Hepatocyte (in vitro differentiated cells): ENCODE measurements around the gene GCLM. TPM values are rescaled to one million over a fixed set of nuclear protein-coding genes. Genes with fewer than 3 reads are reported as not detected.

Experiments
- DNase-seq: peaks from one replicate; pipeline ENCODE4 v3.0.0-alpha.2; 2016; ENCODE audit warnings: low spot score
- H2AFZ ChIP-seq: fragments of 200-600 bp; sonication (generic); 2 replicates; pipeline ENCODE4 v1.6.0; 2016; ENCODE audit warnings: antibody characterized with exemption, mild to moderate bottlenecking
- H3K27ac ChIP-seq: fragments of 200-600 bp; sonication (generic); 2 replicates; pipeline ENCODE4 v1.5.1; 2016; ENCODE audit warnings: mild to moderate bottlenecking
- H3K27me3 ChIP-seq: fragments of 200-600 bp; sonication (generic); 2 replicates; pipeline ENCODE4 v1.6.1; 2016
- H3K36me3 ChIP-seq: fragments of 200-600 bp; sonication (generic); replicated peaks from 2 replicates; pipeline ENCODE4 v1.5.1; 2016; ENCODE audit warnings: low read depth; ENCODE audit not compliant: insufficient read depth
- H3K4me1 ChIP-seq: fragments of 200-600 bp; sonication (generic); 2 replicates; pipeline ENCODE4 v1.5.1; 2016; ENCODE audit warnings: mild to moderate bottlenecking, moderate library complexity; ENCODE audit not compliant: insufficient read depth
- H3K4me2 ChIP-seq: fragments of 200-600 bp; sonication (generic); 2 replicates; pipeline ENCODE4 v1.6.0; 2016
- H3K4me3 ChIP-seq: fragments of 200-600 bp; sonication (generic); 2 replicates; pipeline ENCODE4 v1.5.1; 2016; ENCODE audit warnings: mild to moderate bottlenecking
- H3K79me2 ChIP-seq: fragments of 200-600 bp; sonication (generic); 2 replicates; pipeline ENCODE4 v1.6.0; 2017; ENCODE audit warnings: mild to moderate bottlenecking
- H3K9me2 ChIP-seq: fragments of 200-600 bp; sonication (generic); replicated peaks from 2 replicates; pipeline ENCODE4 v1.6.0; 2017; ENCODE audit warnings: mild to moderate bottlenecking; ENCODE audit not compliant: insufficient read depth
- H3K9me3 ChIP-seq: fragments of 200-600 bp; sonication (generic); 2 replicates; pipeline ENCODE4 v1.5.1; 2016; ENCODE audit warnings: low read depth, mild to moderate bottlenecking
- H4K20me1 ChIP-seq: fragments of 200-600 bp; sonication (generic); 2 replicates; pipeline ENCODE4 v1.6.0; 2016; ENCODE audit warnings: mild to moderate bottlenecking; ENCODE audit not compliant: insufficient read depth, poor library complexity, severe bottlenecking
- CTCF ChIP-seq: fragments of 200-600 bp; sonication (generic); IDR thresholded peaks from 2 replicates; pipeline ENCODE4 v1.5.1; 2016; ENCODE audit warnings: antibody characterized with exemption, mild to moderate bottlenecking; ENCODE audit not compliant: poor library complexity
- EZH2 ChIP-seq: fragments of 200-600 bp; sonication (generic); IDR thresholded peaks from 2 replicates; pipeline ENCODE4 v1.6.1; 2016; ENCODE audit warnings: antibody characterized with exemption, mild to moderate bottlenecking, borderline replicate concordance
- EZH2phosphoT487 ChIP-seq: fragments of 200-600 bp; sonication (generic); IDR thresholded peaks from one replicate; pipeline ENCODE4 v1.6.1; 2018; ENCODE audit warnings: antibody characterized with exemption, mild to moderate bottlenecking, low read depth, moderate library complexity; ENCODE audit not compliant: unreplicated experiment, severe bottlenecking
- WGBS: methylation state at CpG from one replicate; pipeline ENCODE4 v1.1.6; 2016; ENCODE audit warnings: low lambda C conversion rate; ENCODE audit errors: missing lambda C conversion rate; 5-methylcytosine and 5-hydroxymethylcytosine counted together
- polyA plus RNA-seq: library from polyadenylated mRNA; unstranded; fragments of >200 nt; fragmentation: Nextera tagmentation; extraction: Ambion mirVana; gene quantifications from 2 replicates; pipeline ENCODE4 v1.2.1, GENCODE V29; 2016
- total RNA-seq: library from RNA; depleted of rRNA; stranded (reverse); fragments of >200 nt; gene quantifications from 2 replicates; pipeline ENCODE4 v1.2.3, GENCODE V29; 2014

The GCLM gene
- total and polyA plus RNA-seq, 2 experiments from 2014 or later: 10.7 to 15.3 TPM

GRCh38 chr1:93842750-93843500 is 66.3 kb downstream of the GCLM start:
- H3K27ac ChIP-seq: no peak overlapping the region
- no peak for DNase-seq
- no peaks in the 10 kb centered on the region for H3K9me3 ChIP-seq
- TF ChIP-seq CTCF: no peak
- TF ChIP-seq EZH2phosphoT487: no peak
- TF ChIP-seq EZH2: no peak
- no peaks in the 10 kb centered on the region for H3K79me2 ChIP-seq
- H3K4me3 ChIP-seq: no peak overlapping the region
- no peaks in the 10 kb centered on the region for H4K20me1 ChIP-seq
- peaks cover 13% of the 10 kb centered on the region for H3K4me1 ChIP-seq
- no peaks in the 10 kb centered on the region for H3K27me3 ChIP-seq
- H3K36me3 ChIP-seq: no peaks in the 10 kb centered on the region
- WGBS: 88% methylated on average over 5 of the region's 5 CpGs
- H3K9me2 ChIP-seq: no peaks in the 10 kb centered on the region
- no peak overlapping the region for H2AFZ ChIP-seq
- no peak overlapping the region for H3K4me2 ChIP-seq

- Histone ChIP-seq H3K36me3 (no peaks in the 10 kb centered on the region), H3K27me3 (no peaks in the 10 kb centered on the region), H3K9me2 (no peaks in the 10 kb centered on the region), H3K4me2 (no peak overlapping the region), H3K4me3 (no peak overlapping the region), H3K27ac (no peak overlapping the region), H3K9me3 (no peaks in the 10 kb centered on the region), H3K4me1 (peaks cover 13% of the 10 kb centered on the region), H4K20me1 (no peaks in the 10 kb centered on the region), H3K79me2 (no peaks in the 10 kb centered on the region), H2AFZ (no peak overlapping the region)
- no peak for TF ChIP-seq EZH2
- no peak for TF ChIP-seq CTCF
- no peak for TF ChIP-seq EZH2phosphoT487
- no peak for DNase-seq
- 97% methylated on average over 3 of the region's 3 CpGs for WGBS
These were observed 67.5 kb downstream of the GCLM start for GRCh38 chr1:93841771-93842170.

GRCh38 chr1:93840956-93841482 is 68.2 kb downstream of the GCLM start:
- 92% methylated on average over 4 of the region's 4 CpGs for WGBS

More at GRCh38 chr1:93840956-93841482, 68.2 kb downstream of the GCLM start:
- Histone ChIP-seq H3K9me2 (no peaks in the 10 kb centered on the region), H3K4me1 (peaks cover 12% of the 10 kb centered on the region), H3K36me3 (no peaks in the 10 kb centered on the region), H3K9me3 (no peaks in the 10 kb centered on the region), H3K79me2 (no peaks in the 10 kb centered on the region), H2AFZ (no peak overlapping the region), H4K20me1 (no peaks in the 10 kb centered on the region), H3K4me2 (no peak overlapping the region), H3K27me3 (no peaks in the 10 kb centered on the region), H3K27ac (no peak overlapping the region), H3K4me3 (no peak overlapping the region)
- TF ChIP-seq EZH2phosphoT487 (no peak), CTCF (no peak), EZH2 (no peak)
- no peak for DNase-seq
